K562 (cell line): Measurements from ENCODE around the gene MBD3. TPM values are rescaled to one million over a fixed set of nuclear protein-coding genes. Genes with fewer than 3 reads are reported as not detected.

Experiments used
- ARID1B ChIP-seq: fragments of 450-650 bp; IDR thresholded peaks from 2 replicates; pipeline ENCODE4 v1.6.1; 2016; ENCODE audit warnings: antibody characterized with exemption, mild to moderate bottlenecking, inconsistent platforms
- C11orf30 ChIP-seq: fragments of 450-650 bp; IDR thresholded peaks from 2 replicates; pipeline ENCODE4 v1.6.1; 2016; ENCODE audit warnings: low read depth, mild to moderate bottlenecking
- ETV1 ChIP-seq: fragments of 450-650 bp; conservative IDR thresholded peaks from 2 replicates; pipeline ENCODE4 v1.6.1; 2016; ENCODE audit warnings: missing genetic modification characterization, control low read depth, low read depth, missing compliant biosample characterization
- FOSL1 ChIP-seq: fragments of 200-800 bp; sonication (Bioruptor generic); conservative IDR thresholded peaks from 2 replicates; pipeline ENCODE4 v1.6.1; 2016; ENCODE audit warnings: missing genetic modification characterization, missing compliant biosample characterization
- HDAC2 ChIP-seq: fragments of 450-650 bp; IDR thresholded peaks from 2 replicates; pipeline ENCODE4 v1.6.1; 2016; ENCODE audit warnings: mild to moderate bottlenecking
- MAFF ChIP-seq: IDR thresholded peaks from 2 replicates; pipeline ENCODE4 v1.6.1; 2012; ENCODE audit warnings: low read length, improper control_type of control experiment
- TARDBP ChIP-seq: fragments of 450-650 bp; IDR thresholded peaks from 2 replicates; pipeline ENCODE4 v1.6.1; 2016
- TEAD4 ChIP-seq, 2 experiments: sonication (generic) in 1 of 2; formaldehyde crosslinking in 1 of 2; IDR thresholded peaks; 2 replicates each; pipeline versions ENCODE4 v1.6.1 to v1.8.0; 2012 to 2022; ENCODE audit warnings: borderline replicate concordance in 1 of 2, inconsistent platforms in 1 of 2, low read length in 1 of 2, mild to moderate bottlenecking in 1 of 2, missing genetic modification reagents in 1 of 2
- ZBTB40 ChIP-seq, 2 experiments: fragments of 450-650 bp in 1 of 2; sonication (generic) in 1 of 2; formaldehyde crosslinking in 1 of 2; IDR thresholded peaks; 2 replicates each; pipeline versions ENCODE4 v1.7.1 to v1.9.0; 2016 to 2022; ENCODE audit warnings: inconsistent platforms in 1 of 2, mild to moderate bottlenecking in 1 of 2, missing genetic modification reagents in 1 of 2
- polyA plus RNA-seq, 8 experiments: library from polyadenylated mRNA; depleted of rRNA in 4 of 8; stranded (reverse) in 5 of 8; unstranded in 3 of 8; fragments of >200 nt; fragmentation: Nextera tagmentation in 2 of 8; fragmentation: Illumina TruSeq in 1 of 8; extraction: Ambion mirVana in 2 of 8; extraction: Trizol in 1 of 8; gene quantifications; 2 replicates each; pipeline versions ENCODE4 v1.2.1 to v1.2.3, GENCODE V29; 2011 to 2014; ENCODE audit warnings: inconsistent platforms in 1 of 8, missing spikeins in 1 of 8
- total RNA-seq, 7 experiments: library from RNA; depleted of rRNA in 6 of 7; stranded (reverse); fragments of >200 nt in 6 of 7; fragmentation: Illumina TruSeq in 2 of 7; extraction: Trizol in 2 of 7; gene quantifications; 2 replicates each; pipeline versions ENCODE4 v1.2.1 to v1.2.3, GENCODE V29; 2011 to 2021; ENCODE audit warnings: low replicate concordance in 1 of 7
- TF ChIP-seq, protein P1 (sequence below), 2 experiments: fragments of 450-650 bp; formaldehyde crosslinking in 1 of 2; IDR thresholded peaks; 2 replicates each; pipeline versions ENCODE4 v1.4.0 to v1.6.1; 2014 to 2020; ENCODE audit warnings: mild to moderate bottlenecking in 2 of 2, borderline replicate concordance in 1 of 2, low read depth in 1 of 2

MBD3 gene
- total and polyA plus RNA-seq, 9 of the 15 experiments (the other 6 are each of a cell fraction or from before 2014, with no cell fraction given) = 0.24 to 137 (median 30.9) TPM

DNA sequence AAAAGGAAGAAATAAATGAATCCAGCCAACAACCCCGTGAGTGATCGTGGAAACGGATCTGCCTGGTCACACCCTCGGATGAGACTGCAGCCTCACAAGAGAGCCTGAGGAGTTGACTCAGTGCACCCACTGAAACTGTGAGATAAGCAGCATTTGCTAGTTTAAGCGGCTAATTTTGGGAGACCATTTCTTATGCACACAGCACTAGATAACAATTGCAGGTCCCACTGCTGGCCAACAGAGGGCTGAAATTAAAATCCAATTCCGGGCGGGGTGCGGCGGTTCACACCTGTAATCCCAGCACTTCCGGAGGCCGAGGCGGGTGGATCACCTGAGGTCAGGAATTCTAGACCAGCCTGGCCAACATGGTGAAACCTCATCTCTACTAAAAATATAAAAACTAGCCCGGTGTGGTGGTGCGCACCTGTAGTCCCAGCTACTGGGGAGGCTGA lies 9.0 kb upstream of the MBD3 start (continued):
- TF ChIP-seq ZBTB40 (IDR thresholded peaks at IDR 0.05) (no peak), ZBTB40 (CRISPR knock-in tag; IDR thresholded peaks at IDR 0.05) (no peak), TARDBP (peak; percentile 58; the same call in 1 of the 2 replicates), C11orf30 (peak; percentile 33; the same call in 1 of the 2 replicates), TEAD4 (IDR thresholded peaks at IDR 0.05; ENCODE audit: low read length) (peak; percentile 55), TEAD4 (CRISPR knock-in tag; IDR thresholded peaks at IDR 0.05; ENCODE audit: borderline replicate concordance) (no peak), HDAC2 (peak; percentile 79), MAFF (0 out of 2 replicates have a peak, but pooled peaks have one; percentile 2), ETV1 (tag) (peak; percentile 55; the same call in 1 of the 2 replicates), FOSL1 (peak; percentile 73), ARID1B (peak; percentile 85)
- TF ChIP-seq, protein P1, sequence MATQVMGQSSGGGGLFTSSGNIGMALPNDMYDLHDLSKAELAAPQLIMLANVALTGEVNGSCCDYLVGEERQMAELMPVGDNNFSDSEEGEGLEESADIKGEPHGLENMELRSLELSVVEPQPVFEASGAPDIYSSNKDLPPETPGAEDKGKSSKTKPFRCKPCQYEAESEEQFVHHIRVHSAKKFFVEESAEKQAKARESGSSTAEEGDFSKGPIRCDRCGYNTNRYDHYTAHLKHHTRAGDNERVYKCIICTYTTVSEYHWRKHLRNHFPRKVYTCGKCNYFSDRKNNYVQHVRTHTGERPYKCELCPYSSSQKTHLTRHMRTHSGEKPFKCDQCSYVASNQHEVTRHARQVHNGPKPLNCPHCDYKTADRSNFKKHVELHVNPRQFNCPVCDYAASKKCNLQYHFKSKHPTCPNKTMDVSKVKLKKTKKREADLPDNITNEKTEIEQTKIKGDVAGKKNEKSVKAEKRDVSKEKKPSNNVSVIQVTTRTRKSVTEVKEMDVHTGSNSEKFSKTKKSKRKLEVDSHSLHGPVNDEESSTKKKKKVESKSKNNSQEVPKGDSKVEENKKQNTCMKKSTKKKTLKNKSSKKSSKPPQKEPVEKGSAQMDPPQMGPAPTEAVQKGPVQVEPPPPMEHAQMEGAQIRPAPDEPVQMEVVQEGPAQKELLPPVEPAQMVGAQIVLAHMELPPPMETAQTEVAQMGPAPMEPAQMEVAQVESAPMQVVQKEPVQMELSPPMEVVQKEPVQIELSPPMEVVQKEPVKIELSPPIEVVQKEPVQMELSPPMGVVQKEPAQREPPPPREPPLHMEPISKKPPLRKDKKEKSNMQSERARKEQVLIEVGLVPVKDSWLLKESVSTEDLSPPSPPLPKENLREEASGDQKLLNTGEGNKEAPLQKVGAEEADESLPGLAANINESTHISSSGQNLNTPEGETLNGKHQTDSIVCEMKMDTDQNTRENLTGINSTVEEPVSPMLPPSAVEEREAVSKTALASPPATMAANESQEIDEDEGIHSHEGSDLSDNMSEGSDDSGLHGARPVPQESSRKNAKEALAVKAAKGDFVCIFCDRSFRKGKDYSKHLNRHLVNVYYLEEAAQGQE (IDR thresholded peaks at IDR 0.05; ENCODE audit: borderline replicate concordance) = peak; percentile 19; the same call in 1 of the 2 replicates
- TF ChIP-seq, protein P1 (CRISPR knock-in tag; IDR thresholded peaks at IDR 0.05; ENCODE audit: low read depth) = no peak
